GM18511 (cell line): ENCODE data around the gene IPO13.

Source experiments
- ATAC-seq: cut with Tn5 transposase; IDR thresholded peaks from one replicate; pipeline ENCODE4 v1.9.1; 2021; ENCODE audit warnings: mild to moderate bottlenecking, moderate library complexity; ENCODE audit not compliant: unreplicated experiment

IPO13 gene

GRCh38 chr1:43930168-43930948, 16.4 kb upstream of the IPO13 start:
- no peak for ATAC-seq

- no peak for ATAC-seq
Measured at GRCh38 chr1:43930949-43931275, 15.8 kb upstream of the IPO13 start.

- ATAC-seq, result no peak
Measured at GRCh38 chr1:43931711-43932660, 14.8 kb upstream of the IPO13 start.

- no peak for ATAC-seq
Measured at GRCh38 chr1:43932786-43933385, 13.9 kb upstream of the IPO13 start.

- ATAC-seq, result no peak
Measured at GRCh38 chr1:43933386-43934100, 13.2 kb upstream of the IPO13 start, which contains the start of gene ARTN. ARTN (plus strand) TSS chr1:43933801; CDS start chr1:43935657, 1,856 bp downstream.

GRCh38 chr1:43934101-43934985, 12.4 kb upstream of the IPO13 start:
- ATAC-seq, result no peak

GRCh38 chr1:43934986-43935324, 11.8 kb upstream of the IPO13 start:
- ATAC-seq, result no peak

- ATAC-seq, result no peak
Measured at GRCh38 chr1:43935711-43936427, 10.9 kb upstream of the IPO13 start.

- ATAC-seq, result no peak
Measured at GRCh38 chr1:43936431-43937151, 10.2 kb upstream of the IPO13 start.

GRCh38 chr1:43937179-43937865, 9.4 kb upstream of the IPO13 start:
- no peak for ATAC-seq

GRCh38 chr1:43938383-43938782, 8.4 kb upstream of the IPO13 start:
- no peak for ATAC-seq

GRCh38 chr1:43938892-43939587, 7.7 kb upstream of the IPO13 start:
- no peak for ATAC-seq

GRCh38 chr1:43942411-43942810, 4.3 kb upstream of the IPO13 start:
- no peak for ATAC-seq

GRCh38 chr1:43944860-43945259, 1.9 kb upstream of the IPO13 start:
- no peak for ATAC-seq

- no peak for ATAC-seq
Measured at GRCh38 chr1:43945674-43946235, 995 bp upstream of the IPO13 start.

- ATAC-seq, result no peak
Measured at GRCh38 chr1:43947061-43947873, 517 bp downstream of the IPO13 start.
